ENCODE data around the gene FUS.
"Not testable (repeated sequence)": the region's sequence is repeated elsewhere in the genome, so short reads cannot be mapped to it uniquely, and the experiment has no call there.

DNA sequence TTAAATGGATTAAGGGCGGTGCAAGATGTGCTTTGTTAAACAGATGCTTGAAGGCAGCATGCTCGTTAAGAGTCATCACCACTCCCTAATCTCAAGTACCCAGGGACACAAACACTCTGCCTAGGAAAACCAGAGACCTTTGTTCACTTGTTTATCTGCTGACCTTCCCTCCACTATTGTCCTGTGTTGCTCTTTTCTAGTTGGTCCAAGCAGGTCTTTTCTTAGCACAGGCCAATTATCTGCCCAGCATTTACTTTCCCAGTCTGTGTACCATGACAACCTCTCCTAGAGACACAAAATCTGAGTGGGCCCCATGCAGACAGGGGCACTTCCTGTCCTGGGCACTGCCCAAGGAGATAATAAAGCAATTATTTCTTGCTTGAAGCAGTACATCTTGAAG is 9.9 kb upstream of the FUS start:
- not testable (repeated sequence) for TF ChIP-seq POLR2A, EP300, POLR2AphosphoS5 (IDR thresholded peaks at IDR 0.05)

Data from suprapubic skin (tissue), 4 donors.